Kidney tubule cell (primary cell): Measurements from ENCODE around the gene JDP2.

Experiments used
- DNase-seq: peaks from one replicate; pipeline ENCODE4 v3.0.0-alpha.2; 2018; ENCODE audit warnings: low spot score

JDP2 gene

DNA sequence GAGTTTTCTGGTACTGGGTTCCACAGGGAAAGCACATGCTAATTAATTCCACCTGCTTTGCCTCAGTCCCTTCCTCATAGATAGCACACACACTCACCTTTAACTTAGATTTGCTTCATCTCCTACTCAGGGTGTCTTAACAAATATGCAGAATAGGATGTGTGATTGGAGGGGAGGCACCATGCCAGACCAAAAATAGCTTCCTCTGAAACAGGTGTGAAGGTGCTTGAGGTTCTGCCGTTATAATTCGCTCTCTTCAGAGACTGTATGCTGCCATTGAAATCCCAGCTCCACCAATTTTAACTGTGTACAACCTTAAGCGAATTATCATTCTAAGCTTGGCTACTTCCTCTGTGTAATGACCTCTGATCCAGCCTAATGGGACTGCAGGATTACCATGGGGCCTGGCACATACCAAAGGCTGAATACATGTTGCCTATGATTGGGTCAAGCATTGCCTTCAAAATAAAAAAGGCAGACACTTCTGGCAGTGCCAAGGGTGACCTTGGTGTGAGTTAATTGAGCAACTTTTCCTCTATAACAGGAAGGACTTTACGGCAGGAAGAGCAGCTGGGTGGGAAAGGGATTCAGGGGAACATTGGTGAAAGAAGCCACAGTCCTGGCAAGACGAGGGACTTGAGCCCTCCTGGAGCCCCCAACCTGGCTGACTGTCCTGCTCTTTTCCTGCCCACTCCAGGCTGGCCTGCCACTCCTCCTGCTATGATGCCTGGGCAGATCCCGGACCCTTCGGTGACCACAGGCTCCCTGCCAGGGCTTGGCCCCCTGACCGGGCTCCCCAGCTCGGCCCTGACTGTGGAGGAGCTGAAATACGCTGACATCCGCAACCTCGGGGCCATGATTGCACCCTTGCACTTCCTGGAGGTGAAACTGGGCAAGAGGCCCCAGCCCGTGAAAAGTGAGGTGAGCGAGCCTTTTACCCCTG lies 9.7 kb downstream of the JDP2 start:
- no peak for DNase-seq

DNA sequence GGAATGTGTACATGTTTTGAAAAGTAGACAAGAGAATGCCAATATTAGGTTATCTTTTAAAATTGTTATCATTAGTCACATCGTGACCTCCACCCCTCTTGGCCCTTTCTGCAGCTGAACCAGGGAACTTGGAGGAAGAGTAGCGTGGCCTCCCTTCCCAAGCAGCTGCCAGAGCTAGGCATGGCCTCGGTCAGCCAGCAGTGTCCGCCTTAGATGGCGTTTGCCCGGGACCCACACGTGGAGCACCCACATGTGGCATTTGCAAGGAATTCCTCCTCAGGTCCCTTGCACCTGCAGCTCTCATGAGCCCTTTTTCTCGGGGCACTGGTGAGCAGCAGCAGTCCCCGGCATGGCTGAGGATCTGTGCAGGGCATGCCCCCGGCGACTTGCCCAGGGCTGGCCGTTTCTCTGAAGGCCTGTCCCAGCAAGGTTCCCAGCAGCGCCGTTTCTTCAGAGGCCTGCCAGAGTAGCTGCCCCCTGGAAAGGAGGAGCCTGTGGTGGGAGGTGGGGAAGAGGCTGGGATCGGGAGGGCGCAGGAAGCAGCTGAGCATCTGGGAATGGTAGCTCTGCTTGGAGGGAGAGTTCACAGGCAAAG lies 10.8 kb downstream of the JDP2 start:
- DNase-seq: no peak

DNA sequence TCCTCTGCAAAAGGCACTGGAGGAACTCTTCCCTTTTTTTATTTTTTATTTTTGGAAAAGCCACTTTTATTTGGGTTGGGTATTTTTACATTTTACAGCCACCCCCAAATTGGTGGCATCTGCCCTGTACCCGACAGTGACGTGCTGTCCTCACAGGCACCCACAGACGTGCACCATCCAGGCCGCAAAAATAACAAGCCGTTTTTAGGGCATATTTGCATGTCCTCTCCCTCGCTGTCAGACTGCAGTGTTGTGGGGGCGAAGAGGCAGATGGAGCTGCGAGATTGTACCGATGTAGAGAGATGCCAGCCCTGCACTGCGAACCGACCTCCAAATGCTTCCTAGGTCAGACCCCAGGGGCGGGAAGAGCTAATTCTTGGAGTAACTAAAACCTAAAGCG lies 12.2 kb downstream of the JDP2 start:
- no peak for DNase-seq

- no peak for DNase-seq
Measured at GRCh38 chr14:75440733-75441477, 13.1 kb downstream of the JDP2 start.

DNA sequence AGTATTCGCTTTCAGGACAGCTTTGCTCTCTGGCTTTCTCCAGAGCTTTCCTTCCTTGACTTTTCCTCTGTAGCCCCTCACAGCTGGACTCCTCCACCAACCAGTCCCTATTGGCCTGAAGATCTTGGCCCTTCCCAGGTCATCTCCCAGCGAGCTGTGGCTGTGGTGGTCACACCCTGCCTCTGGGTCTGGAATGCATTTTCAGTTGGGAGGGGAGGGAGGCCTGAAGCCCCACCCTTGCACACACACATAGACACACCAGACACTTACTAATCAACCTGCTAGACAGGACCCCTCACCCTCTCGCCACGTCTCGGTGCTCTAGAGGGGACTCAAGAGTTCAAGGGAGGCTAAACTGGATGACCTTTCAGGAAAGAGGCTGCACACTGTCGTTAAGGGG lies 13.9 kb downstream of the JDP2 start:
- DNase-seq: no peak

DNA sequence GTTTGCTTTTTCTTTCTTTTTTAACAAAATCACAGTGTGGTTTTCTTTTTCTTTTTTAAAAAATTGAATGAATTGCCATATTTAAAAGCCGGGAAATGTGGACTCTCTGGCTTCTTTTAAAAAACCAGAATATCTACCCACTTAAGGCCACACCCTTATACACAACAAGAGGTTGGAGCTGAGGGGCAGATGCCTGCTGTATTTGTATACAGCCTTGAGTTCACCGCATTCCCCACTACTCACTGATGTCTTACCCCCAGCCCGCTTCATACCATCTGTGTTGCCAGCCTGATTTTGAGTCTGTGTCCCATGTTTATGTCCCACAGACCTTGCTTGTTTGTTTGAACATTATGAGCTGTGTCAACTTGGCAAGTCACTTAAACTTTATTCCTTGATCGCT lies 14.3 kb downstream of the JDP2 start:
- no peak for DNase-seq

- no peak for DNase-seq
Measured at GRCh38 chr14:75442642-75443041, 14.8 kb downstream of the JDP2 start.

GRCh38 chr14:75443203-75443969 lies 15.6 kb downstream of the JDP2 start:
- no peak for DNase-seq

- no peak for DNase-seq
Measured at GRCh38 chr14:75445236-75445635, 17.4 kb downstream of the JDP2 start.

DNA sequence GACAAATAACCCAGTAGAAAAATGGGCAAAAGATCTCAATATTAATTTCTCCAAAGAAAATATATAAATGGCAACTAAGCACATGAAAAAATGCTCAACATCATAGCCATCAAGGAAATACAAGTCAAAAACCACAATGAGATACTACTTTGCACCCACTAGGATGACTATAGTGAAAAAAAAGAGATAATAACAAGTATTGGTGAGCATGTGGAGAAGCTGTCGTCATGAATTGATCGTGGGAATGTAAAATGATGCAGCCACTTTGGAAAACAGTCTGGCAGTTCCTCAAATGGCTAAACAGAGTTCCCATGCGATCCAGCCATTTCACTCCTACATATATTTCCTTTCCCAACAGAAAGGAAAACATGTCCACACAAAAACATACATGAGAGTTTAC lies 18.1 kb downstream of the JDP2 start:
- no peak for DNase-seq

DNA sequence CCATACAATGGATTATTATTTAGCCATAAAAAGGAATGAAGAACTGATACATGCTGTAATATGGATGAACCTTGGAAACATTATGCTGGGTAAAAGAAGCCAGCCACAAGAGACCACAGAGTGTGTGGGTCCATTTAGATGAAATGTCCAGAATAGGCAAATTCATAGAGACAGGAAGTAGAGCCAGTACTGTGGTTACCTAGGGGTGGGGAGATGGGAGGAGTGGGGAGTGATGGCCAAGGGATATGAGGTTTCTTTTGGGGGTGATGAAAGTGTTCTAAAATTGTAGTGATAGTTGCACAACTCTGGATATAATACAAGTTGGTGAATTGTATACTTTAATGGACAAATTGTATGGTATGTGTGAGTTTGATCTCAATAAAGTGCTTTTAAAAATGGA lies 18.6 kb downstream of the JDP2 start:
- no peak for DNase-seq

- DNase-seq: no peak
Measured at GRCh38 chr14:75448209-75448608, 20.4 kb downstream of the JDP2 start.

GRCh38 chr14:75449036-75449435 lies 21.2 kb downstream of the JDP2 start:
- DNase-seq: no peak

DNA sequence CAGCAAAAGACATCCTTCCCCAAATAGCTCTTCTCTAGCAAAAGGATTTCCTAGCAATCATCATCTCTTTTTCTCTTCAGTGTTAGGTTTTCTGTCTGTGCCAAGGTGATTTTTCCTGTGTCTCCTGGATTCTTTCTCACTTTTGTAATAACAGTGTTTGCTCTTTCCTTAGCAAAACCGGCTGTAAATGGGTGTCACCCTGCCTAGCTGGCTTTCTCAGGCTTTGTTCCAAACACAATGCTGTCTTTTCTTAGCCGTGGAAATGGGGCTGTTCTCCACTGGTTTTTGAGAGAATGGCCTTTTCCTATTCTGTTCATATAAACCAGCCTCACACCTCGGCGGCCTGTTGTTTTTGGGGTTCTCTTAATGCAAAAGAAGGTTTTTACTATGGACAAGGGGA lies 21.9 kb downstream of the JDP2 start:
- no peak for DNase-seq

DNA sequence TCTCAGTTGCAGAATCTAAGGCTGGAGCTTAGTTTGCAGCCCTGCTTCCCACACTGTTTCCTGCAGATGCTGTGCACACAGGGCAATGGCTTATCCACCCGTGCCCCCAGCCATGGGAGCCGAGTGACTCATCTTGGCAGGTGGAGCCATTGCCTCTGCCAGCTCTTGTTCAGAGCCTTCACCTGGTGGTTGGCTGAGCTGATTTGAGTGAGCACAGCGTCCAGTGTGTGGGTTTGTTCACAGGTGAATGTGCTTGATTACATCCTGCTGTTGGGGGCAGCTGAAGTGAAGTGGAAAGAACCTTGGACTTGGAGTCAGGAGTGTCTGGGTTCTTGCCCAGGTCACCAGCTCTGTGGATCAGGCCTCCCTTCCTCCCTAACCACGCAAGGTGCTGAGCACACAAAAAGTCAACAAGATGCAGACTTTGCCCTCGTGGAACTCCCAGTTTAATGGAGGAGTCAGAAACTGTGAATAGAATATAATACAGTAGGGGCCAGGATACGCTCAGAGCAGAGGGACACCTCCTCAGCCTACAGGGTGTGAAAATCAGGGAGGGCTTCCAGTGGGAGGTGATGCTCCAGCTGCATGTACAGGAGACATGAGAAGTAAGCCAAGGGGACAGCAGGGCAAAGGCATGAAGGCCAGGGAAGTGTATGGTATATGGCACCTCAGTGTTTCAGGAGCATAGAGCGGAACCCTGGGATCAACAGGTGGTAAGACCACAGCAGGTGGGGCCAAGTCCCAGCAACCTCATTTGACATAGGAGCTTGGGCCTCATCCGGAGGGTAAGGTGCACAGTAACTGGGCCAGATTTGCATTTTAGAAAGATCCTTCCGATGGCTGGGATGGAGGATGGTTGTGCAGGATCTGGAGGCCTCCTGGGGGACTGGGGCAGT lies 22.8 kb downstream of the JDP2 start:
- peak; percentile 88 for DNase-seq

DNA sequence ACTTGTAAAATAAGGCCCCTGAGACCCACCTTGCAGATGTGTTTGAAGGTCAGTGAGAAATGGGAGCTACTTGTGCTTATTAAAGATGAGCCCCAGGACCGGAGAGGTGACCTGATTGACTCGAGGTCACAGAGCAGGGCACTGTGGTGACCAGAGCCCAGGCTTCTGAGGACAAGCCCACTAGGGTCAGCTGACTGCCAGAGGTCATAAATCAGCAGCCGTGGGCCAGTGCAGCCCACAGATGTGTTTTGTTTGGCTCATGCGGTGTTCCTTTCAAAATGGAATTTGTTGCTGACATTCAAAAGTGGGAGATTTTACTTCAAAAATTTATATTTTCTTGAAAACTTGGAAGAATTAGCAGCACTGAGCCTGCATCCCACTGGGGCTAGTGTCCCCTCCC lies 24.5 kb downstream of the JDP2 start:
- DNase-seq: no peak

DNA sequence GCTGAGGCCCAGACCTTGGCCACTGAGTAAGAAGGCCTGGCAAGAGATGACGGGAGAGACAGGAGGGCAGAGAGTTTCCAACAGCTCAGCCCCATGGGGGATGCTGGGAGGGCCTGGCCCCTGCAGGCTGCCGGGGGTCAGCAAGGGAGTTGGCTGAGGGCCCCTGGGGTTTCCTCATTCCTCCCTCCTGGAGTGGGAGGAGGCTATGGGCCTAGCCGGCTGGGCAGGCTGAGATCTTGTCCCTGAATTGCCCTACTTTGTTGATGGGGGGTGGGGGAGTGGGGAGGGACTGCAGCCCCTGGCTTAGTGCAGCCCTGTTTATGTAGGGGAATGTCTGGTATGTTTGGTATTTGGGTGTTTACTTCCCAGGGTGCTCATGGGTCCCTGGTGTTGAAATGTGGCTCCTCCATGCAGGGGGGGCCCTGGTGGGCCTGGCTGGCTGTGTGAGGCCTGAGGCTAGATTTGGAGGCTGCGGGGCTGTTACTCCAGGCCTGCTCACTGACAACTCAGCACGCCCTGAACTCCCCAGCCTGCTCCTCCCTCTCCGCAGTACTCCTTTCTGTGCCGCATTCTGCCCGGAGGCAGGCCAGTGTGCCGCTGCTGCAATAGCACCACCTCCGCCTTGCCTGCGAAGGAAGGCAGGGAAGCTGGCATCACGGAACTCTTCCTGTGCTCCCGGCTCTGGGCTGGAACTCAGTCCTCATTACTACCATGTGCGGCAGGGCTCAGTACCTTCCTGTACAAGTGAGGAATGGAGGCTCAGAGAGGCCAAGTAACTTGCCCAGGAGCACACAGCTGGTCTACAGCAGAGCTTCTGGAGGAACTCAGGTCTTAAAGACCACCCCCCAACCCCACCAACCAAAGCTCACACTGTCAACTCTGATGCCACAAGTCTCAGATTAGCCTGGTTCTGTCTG lies 25.3 kb downstream of the JDP2 start:
- DNase-seq: peak; percentile 77

DNA sequence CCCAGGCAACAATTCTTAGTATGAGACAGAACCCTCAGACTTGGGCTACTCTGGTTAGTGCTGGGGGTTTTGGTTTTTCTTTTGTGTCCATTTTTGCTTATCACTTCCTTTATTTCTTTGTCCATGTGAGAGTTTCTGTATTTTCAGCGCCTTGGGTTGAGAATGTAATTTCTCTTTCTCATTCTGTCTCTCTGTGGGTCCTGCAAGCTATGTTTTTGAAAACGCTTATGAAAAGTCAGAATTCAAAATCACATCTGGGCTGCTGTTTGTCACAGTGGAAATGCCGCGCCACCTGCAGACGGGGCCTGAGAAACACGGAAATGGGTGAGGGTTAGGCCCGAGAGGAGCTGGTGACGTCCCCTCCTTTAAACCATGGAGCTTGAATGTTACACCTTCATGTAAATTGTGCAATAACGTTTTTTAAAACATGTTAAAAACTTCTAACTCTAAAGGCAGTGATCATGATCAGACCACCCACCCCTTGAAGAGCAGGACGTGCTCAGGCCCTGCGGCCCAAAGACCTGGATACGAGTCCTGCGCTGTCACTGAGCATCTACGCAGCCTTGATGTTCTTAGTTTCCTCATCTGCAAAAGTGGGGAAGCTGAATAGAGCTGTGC lies 26.1 kb downstream of the JDP2 start:
- DNase-seq: no peak

GRCh38 chr14:75454963-75455546 lies 27.2 kb downstream of the JDP2 start:
- DNase-seq: peak; percentile 94
